RWPE1 (cell line): ENCODE measurements around the gene GDF7.

Experiments
- CTCF ChIA-PET: fragments of 350-600 bp; sonication (Branson Sonifier 250); formaldehyde crosslinking; extraction: SDS; loops from one replicate; lab custom pipeline; 2021; lab: Yijun Ruan, JAX
- POLR2A ChIA-PET: fragments of 400-600 bp; formaldehyde crosslinking; extraction: SDS; loops from one replicate; lab custom pipeline; 2020; ENCODE audit warnings: antibody characterized with exemption; ENCODE audit not compliant: low non-redundant PET; lab: Yijun Ruan, JAX
- DNase-seq: peaks from one replicate; pipeline ENCODE4 v3.0.0; 2012; ENCODE audit warnings: low spot score
- H3K27ac ChIP-seq: fragments of 450-650 bp; 2 replicates; pipeline ENCODE4 v1.5.1; 2017
- TF ChIP-seq, protein P1 (sequence below): fragments of 450-650 bp; conservative IDR thresholded peaks from 2 replicates; pipeline ENCODE4 v1.5.1; 2017; ENCODE audit warnings: low read depth, mild to moderate bottlenecking

Gene GDF7

DNA sequence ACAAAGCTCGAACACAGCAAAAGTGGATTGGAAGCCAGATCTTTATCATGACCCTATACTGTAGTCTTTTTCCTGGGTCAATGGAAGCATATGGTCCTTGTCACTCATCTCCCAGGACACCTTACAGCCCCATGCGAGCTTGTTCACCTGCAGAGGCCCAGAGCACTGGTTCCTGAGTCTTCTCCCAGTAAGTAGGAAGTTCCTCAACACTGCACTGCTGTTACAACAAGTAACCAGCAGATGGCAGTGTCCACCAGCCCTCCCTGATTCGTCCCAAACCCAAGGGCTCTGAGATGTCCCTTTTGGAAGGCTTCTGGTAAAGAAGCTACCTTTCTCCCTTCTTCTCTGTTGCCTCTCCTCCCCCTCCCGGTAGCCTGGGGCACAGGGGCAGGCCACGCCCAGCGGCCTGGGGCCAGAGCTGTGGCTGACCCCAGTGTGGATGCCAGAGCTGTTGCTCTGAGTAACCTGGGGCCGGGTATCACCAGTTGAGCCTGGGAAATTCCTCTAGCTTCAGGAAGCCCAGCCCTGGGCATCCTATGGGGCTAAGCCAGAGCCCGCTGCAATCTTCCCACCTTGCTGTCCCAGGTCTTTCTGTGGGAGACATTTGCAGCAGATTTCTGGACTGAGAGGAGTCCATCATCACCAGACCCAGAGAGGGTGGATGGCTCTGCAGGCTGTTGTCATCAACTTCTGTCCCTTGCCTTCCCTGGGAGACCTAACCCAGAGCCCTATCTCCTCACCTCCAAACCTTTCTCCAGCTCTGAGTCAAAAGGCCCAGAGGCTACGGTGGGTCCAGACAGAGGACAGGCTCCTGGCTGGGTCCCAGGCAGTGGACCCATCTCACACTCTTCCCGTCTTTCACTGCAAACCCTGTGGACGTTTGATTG lies 5.3 kb upstream of the GDF7 start:
- POLR2A ChIA-PET = no interaction called here
- DNase-seq = peak; percentile 79
- CTCF ChIA-PET = interaction anchor here (0.6 to 2.6 kb wide), 50 partner anchors 9 to 673 kb away, joined by 3 to 46 read pairs (median 3); partner anchors contain the start of gene HS1BP3
- H3K27ac ChIP-seq = no peak overlapping the region
- TF ChIP-seq, protein P1, sequence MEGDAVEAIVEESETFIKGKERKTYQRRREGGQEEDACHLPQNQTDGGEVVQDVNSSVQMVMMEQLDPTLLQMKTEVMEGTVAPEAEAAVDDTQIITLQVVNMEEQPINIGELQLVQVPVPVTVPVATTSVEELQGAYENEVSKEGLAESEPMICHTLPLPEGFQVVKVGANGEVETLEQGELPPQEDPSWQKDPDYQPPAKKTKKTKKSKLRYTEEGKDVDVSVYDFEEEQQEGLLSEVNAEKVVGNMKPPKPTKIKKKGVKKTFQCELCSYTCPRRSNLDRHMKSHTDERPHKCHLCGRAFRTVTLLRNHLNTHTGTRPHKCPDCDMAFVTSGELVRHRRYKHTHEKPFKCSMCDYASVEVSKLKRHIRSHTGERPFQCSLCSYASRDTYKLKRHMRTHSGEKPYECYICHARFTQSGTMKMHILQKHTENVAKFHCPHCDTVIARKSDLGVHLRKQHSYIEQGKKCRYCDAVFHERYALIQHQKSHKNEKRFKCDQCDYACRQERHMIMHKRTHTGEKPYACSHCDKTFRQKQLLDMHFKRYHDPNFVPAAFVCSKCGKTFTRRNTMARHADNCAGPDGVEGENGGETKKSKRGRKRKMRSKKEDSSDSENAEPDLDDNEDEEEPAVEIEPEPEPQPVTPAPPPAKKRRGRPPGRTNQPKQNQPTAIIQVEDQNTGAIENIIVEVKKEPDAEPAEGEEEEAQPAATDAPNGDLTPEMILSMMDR = peak; percentile 93

DNA sequence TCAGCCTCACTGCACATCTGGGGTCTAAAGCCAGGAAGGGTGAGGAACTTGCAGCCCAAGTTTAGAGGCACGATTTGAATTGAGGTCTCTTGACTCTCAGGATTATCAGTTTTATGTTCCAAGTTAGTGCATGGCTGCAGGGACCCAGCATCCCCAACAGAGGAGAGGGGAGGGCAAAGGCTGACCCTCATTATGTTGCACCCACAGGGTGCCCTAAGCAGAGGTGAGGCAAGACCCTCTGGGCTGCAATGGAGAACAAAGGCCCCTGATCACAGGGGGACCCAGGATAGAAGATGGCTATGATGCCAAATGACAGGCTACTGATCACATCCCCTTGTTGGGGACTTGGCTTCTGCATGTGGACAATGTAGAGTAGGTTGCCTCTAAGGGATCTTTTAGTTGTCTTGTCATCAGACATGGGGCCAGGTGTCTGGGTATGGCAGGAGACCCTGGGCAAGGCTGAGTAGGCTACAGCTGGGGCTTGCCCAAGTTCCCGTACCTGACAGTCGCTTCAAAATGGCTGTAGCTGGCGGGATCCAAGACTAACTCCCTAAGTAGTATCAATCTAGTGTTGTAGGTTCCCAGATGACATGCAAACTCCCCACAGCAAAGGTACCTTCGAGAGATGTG lies 4.5 kb upstream of the GDF7 start:
- TF ChIP-seq, protein P1 = no peak
- H3K27ac ChIP-seq = no peak overlapping the region
- ChIA-PET POLR2A (no interaction called here), CTCF (interaction anchor here (0.6 to 2.6 kb wide), 16 partner anchors 8 to 503 kb away, joined by 3 to 46 read pairs (median 4); partner anchors contain the start of gene HS1BP3)
- DNase-seq = no peak

DNA sequence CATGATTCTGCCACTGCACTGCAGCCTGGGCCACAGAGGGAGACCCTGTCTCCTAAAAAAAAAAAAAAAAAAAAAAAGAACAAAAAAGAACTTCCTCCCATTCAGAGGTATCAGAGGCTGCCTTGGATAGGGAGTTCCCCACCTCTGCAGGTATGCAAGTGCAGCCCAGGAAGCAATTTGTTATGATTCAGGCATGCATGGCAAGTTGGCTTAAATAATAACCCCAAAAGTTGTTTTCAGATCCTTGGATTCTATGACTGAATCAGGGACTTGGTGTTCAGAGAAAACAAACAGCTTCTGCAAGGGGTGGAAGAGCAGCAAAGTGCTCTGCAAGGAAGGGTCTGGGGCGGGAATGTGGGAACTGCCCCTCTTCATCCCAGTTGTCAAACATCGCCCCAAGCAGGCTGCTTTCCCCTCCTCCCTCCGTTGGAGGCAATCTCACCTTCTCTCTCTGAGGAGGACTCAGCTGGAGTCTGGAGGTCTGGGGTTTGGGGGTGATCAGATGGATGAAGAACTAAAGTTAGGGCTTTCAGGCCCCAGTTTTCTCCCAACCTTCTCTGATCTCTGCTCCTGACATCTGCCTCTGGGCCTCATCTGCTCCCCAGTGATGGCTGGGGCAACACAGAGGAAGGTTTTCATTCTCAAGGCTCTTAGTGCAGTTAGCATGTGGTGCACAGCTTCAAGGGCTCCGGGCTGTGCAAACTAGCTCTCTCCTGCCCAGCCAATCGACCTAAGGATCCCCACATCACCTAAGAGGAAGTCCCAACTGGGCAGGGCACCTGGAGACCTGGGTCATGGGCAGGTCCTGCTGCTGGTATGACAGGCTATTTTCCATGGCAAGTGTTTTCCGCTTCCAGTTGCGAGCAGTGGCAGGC lies 3.5 kb upstream of the GDF7 start:
- CTCF ChIA-PET = interaction anchor here (0.5 to 2.6 kb wide), 3 partner anchors 118 to 299 kb away, joined by 3 to 46 read pairs (median 3); no protein-coding TSS in a partner anchor
- POLR2A ChIA-PET = no interaction called here
- TF ChIP-seq, protein P1 = no peak
- H3K27ac ChIP-seq = no peak overlapping the region
- DNase-seq = no peak

DNA sequence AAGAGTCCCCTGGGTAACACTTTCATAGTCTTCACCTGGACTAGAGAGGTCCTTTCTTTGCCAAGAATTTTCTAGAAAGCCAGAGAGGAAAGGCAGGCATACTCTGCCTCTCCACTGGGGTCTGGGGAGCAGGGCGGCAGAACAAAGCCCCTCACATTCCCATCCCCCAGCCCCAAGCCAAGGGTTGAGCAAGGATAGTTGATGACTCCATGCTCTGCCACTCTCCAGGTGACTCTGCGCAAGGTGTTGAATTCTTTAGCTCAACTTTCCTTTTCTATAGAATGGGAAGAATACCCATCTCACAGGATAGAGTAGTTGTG lies 2.9 kb upstream of the GDF7 start:
- POLR2A ChIA-PET = no interaction called here
- CTCF ChIA-PET = interaction anchor here (0.7 kb wide), 1 partner anchor 166 kb away, joined by 3 read pairs; no protein-coding TSS in a partner anchor
- no peak overlapping the region for H3K27ac ChIP-seq
- DNase-seq = no peak
- TF ChIP-seq, protein P1 = no peak

DNA sequence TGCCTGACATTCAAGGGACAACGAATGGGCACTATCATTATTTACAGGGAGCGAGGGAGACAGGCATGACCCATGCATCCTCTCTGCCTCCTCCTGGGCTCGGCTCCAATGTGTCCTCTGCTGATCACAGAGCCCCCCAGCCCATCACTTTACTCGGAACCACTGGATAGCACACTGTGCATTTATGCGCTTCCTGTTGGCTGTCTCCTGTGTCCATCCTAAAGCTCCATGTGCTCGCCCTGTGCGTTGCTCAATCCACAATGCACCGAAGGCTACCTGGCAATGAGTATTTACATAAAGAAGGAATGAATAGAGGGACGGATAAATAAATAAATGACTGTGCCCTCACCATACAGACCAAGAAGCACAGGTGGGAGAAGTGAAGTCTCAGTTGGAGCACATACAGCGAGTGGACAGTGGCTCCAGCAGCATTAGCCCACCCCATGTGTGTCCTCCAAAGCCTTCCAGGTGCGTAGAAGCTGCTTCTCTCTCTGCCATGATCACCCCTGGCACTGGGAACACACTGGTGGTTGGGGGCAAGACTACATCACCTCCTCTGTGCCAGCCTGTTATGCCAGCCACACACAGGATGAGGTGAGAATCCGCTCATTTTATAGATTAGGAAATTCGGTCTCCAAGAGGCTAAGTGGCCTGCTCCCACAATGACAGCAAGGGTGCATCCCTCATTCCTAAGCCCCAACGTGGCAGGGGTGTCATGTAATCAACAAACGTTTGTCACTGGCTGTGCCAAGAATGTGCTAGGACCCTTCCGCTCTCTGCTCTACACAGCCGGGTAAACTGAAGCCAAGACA lies 2.3 kb upstream of the GDF7 start:
- CTCF ChIA-PET = interaction anchor here (0.7 kb wide), 1 partner anchor 167 kb away, joined by 3 read pairs; no protein-coding TSS in a partner anchor
- TF ChIP-seq, protein P1 = no peak
- no peak overlapping the region for H3K27ac ChIP-seq
- POLR2A ChIA-PET = no interaction called here
- no peak for DNase-seq
